ENCODE measurements around the gene GXYLT1.
"Not testable (repeated sequence)": the region's sequence is repeated elsewhere in the genome, so short reads cannot be mapped to it uniquely, and the experiment has no call there.

Gene GXYLT1

DNA sequence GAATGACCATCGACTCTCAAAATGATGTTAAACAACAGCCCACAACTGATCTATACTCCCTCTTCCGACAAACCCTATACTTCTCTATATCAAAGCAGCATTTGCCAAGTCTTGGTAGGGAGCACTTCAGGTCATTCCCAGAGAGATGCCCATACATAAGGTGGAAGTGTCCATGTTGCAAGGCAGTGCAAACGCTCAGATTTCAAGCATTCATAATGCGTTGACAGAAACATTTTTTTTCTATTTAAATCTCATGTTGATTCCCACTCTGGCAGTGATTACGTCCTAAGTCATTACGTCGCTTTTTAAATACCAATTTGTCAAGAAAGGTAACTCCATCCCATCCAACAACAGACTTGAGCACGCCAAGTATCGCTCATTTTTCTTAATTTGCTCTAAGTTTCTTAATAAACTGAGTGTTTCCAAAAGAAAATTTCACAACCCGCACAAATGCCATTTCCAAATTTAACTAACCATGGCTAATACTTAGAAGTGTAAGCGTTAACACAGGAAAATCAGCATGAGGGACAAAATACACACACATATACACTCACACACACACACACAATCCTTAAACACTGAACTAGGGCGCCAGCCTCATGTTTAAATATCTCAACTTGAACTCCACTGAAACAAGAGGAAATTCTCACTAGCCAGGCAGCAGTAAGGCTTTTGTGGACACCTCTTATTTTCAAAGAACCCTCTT is 1.1 kb downstream of the GXYLT1 start:
- DNase-seq = no peak

DNA sequence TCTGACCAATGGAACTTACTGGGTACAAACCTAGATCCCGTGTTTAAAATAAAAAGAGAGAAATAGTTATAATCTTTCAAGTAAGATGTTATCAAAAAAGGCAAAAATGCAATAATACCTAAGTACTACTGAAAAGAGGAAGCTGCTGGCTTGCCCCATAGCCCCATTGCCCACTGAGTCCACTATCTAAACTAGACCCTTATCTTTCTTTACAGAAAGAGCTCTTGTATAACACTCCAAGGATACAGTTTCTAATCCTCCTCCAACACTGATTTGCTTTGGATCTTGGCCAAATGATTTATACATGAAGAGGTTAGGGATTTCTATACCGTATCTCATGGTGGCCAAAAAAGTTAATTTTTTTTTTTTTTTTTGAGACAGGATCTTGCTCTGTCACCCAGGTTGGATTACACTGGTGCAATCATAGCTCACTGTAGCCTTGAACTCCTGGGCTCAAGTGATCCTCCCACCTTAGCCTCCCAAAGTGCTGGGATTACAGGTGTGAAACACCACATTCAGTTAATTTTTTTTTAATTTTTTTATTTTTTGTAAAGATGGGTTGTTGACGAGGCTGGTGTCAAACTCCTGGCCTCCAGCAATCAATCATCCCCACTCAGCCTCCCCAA is 2.6 kb downstream of the GXYLT1 start:
- DNase-seq = no peak

DNA sequence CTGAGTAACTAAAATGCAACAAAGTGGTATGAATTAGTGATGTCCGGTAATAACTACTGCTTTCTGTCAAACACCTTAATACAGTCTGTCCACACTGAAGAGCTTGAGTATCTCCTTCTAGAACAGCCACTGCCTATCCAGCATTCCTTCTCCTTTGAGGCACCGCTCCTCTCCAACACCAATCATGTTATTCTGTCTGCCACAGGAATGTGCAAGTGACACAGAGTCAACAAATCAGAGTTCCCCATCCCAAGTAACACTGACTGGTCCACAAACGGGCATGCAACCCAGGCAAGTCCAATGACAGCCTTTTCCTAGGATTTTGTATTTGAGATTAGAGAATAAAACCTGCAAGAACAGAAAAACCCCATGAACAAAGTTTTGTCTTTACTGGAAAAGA is 3.8 kb downstream of the GXYLT1 start:
- no peak for DNase-seq

GRCh38 chr12:42135259-42135814 is 9.3 kb downstream of the GXYLT1 start:
- no peak for DNase-seq

- DNase-seq = no peak
Observed at GRCh38 chr12:42130672-42131402, 13.8 kb downstream of the GXYLT1 start.

- DNase-seq = peak; percentile 51
Observed at GRCh38 chr12:42129595-42130204, 15.0 kb downstream of the GXYLT1 start.

DNA sequence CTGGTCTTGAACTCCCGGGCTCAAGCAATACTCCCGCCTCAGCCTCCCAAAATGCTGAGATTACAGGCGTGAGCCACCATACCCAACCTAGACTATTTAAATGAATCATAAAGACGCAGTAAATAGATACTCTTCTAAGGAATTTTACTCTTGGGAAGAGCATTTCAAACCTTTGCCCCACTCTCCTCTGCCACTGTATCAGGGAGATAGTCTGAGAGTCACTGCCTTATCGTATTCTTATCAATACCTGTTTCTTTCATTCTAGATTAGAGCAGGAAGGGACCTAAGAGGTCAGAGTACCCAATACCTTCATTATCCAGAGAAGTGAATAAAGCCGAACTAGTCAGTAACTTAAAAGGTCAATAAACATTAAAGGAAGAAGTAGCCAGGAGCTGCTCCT is 15.8 kb downstream of the GXYLT1 start:
- DNase-seq = no peak

DNA sequence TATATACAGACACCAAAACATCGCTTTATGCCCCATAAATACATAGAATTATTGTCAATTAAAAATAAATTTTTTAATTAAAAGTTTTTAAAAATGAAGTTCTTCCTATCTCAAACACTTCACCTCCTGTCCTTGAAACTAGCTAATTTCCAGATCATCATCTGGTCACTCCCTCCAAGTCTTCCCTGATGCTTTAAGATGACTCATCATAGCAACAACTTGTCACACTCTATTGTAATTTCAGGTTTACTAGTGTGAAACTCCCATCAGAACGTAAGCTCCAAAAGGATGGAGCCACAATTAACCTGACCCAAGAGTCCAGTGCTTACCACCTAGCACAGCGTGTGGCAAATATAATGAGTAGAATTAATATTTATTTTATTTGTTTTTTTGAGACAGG is 16.3 kb downstream of the GXYLT1 start:
- DNase-seq = no peak

- DNase-seq = no peak
Observed at GRCh38 chr12:42126963-42127362, 17.7 kb downstream of the GXYLT1 start.

GRCh38 chr12:42125388-42125767 is 19.3 kb downstream of the GXYLT1 start:
- DNase-seq = no peak

GRCh38 chr12:42124764-42125387 is 19.8 kb downstream of the GXYLT1 start:
- no peak for DNase-seq

- no peak for DNase-seq
Observed at GRCh38 chr12:42119085-42119633, 25.5 kb downstream of the GXYLT1 start.

DNA sequence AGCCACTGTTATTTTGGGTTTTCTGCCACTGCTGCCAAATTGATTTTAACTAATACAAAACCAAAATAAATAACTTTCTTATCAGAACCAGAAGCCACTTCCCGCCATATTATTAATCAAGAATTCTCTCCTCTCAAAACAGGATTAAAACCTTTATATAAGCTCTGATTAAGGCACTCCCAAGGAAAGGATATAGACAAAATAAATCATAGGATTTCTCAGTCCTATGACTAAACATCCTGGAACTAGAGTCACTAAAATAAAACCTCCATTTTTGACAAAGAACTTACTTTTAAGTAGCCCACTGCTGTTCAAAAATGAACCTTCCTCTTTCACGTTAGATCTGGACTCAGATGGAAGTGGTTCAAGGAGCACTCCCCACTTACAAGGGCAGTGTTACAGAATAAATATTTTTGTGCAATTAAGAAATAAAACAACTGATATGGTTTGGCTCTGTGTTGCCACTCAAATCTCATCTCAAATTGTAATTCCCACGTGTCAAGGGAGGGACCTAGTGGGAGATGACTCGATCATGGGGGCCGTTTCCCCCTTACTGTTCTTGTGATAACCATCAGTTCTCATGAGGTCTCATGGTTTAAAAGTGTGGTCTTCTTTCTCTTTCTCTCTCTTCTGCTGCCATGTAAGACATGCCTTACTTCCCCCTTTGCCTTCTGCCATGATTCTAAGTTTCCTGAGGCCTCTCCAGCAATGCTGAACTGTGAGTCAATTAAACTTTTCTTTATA is 26.4 kb downstream of the GXYLT1 start:
- no peak for DNase-seq

- no peak for DNase-seq
Observed at GRCh38 chr12:42109031-42109430, 35.6 kb downstream of the GXYLT1 start.

DNA sequence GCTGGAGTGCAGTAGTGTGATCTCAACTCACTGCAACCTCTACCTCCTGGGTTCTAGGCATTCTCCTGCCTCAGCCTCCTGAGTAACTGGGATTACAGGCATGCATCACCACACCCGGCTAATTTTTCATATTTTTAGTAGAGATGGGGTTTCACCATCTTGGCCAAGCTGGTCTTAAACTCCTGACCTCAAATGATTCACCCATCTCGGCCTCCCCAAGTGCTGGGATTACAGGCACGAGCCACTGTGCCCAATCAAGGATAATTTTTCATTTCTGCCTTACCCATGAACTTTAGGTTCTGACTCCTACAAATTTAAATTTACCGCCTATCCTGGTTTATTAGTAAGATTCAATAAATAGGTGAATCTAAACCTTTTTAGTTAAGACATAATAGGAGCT is 37.9 kb downstream of the GXYLT1 start:
- not testable (repeated sequence) for DNase-seq

DNA sequence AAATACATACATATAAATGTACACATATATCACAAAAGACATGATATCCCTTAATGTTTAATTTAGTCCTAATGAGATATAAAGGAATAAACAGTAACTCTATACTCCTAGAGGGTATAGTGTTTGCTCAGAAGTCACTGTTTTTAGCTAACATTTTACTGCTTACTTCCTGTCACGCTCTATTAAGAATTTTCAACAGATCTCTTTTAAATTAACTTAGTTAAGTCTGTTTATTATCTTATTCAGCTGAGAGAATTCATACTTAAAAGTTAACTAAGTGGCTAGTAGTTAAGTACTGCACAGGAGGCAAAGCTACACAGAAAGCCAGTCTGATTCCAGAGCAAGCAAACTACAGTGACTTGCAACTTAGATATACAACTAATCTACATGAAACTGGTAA is 39.9 kb downstream of the GXYLT1 start:
- no peak for DNase-seq

- DNase-seq = no peak
Observed at GRCh38 chr12:42104087-42104486, 40.6 kb downstream of the GXYLT1 start.

DNA sequence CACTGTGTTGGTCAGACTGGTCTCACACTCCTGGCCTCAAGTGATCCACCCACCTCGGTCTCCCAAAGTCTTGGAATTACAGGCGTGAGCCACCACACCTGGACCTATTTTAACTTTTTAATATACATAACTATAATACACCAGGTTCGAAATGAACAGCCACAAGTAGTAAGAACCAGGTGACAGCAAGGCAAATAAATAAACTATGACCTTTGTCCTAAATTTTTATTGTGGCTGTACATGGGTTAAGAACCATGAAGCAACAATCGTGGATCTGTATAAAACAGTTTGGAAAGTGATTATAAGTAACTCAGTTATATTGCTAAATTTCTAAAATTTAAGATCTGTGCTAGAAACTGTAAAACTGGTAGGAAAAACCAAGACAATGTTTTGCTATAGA is 41.5 kb downstream of the GXYLT1 start:
- DNase-seq = no peak

DNA sequence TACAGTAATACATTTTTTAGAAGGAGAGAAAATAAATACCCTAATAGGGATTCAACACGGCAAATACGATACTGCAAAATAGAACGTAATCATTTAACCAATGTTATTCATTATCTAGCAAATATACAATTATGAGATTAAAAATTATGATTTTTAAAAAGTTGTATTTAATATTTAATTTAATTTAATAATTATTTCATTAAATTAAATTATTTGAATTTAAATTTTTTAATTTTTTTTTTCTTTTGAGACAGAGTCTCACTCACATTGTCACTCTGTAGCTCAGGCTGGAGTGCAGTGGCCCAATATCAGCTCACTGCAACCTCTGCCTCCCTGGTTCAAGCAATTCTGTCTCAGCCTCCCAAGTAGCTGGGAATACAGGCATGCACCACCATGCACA is 42.0 kb downstream of the GXYLT1 start:
- no peak for DNase-seq

- no peak for DNase-seq
Observed at GRCh38 chr12:42099433-42099832, 45.2 kb downstream of the GXYLT1 start.

- peak; percentile 71 for DNase-seq
Observed at GRCh38 chr12:42097971-42098370, 46.7 kb downstream of the GXYLT1 start.

GRCh38 chr12:42094277-42094676 is 50.4 kb downstream of the GXYLT1 start:
- DNase-seq = peak; percentile 38

All from CD4-positive, alpha-beta T cell treated with Interleukin-10 for 1 hour (primary cell).